Smooth muscle cell of the brain vasculature (primary cell): Measurements from ENCODE around the gene TBCB.
"Not testable (repeated sequence)": the region's sequence is repeated elsewhere in the genome, so short reads cannot be mapped to it uniquely, and the experiment has no call there.

Experiments used
- DNase-seq: peaks from one replicate; pipeline ENCODE4 v3.0.0-alpha.2; 2012; ENCODE audit warnings: low read depth, low spot score

The TBCB gene

DNA sequence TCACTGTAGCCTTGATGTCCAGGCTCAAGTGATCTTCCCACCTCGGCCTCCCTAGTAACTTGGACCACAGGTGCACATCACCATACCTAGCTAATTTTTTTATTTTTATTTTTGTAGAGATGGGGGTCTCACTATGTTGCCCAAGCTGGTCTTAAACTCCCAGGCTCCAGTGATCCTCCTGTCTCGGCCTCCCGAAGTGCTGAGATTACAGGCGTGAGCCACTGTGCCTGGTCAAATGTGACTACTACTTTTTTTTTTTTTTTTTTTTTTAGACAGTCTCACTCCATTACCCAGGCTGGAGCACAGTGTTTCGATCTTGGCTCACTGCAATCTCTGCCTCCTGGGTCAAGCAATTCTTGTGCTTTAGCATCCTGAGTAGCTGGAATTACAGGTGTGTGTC lies 57.6 kb downstream of the TBCB start:
- no peak for DNase-seq

GRCh38 chr19:36173846-36174245 lies 58.6 kb downstream of the TBCB start:
- DNase-seq, result not testable (repeated sequence)
